Stimulated activated CD4-positive, alpha-beta T cell treated with anti-CD3 and anti-CD28 coated beads, Interleukin-12 subunit alpha, Interleukin-12 subunit beta, amount 100 ng/mL, for 4 hours (primary cell): ENCODE results near the gene NEURL3.
A peak's percentile ranks its signal among the peaks of the same experiment; 100 is the strongest.
"Not testable (repeated sequence)": the region's sequence is repeated elsewhere in the genome, so short reads cannot be mapped to it uniquely, and the experiment has no call there.

ENCODE experiments used
- DNase-seq: peaks from one replicate; pipeline ENCODE4 v3.0.0-alpha.2; 2020

NEURL3 gene

DNA sequence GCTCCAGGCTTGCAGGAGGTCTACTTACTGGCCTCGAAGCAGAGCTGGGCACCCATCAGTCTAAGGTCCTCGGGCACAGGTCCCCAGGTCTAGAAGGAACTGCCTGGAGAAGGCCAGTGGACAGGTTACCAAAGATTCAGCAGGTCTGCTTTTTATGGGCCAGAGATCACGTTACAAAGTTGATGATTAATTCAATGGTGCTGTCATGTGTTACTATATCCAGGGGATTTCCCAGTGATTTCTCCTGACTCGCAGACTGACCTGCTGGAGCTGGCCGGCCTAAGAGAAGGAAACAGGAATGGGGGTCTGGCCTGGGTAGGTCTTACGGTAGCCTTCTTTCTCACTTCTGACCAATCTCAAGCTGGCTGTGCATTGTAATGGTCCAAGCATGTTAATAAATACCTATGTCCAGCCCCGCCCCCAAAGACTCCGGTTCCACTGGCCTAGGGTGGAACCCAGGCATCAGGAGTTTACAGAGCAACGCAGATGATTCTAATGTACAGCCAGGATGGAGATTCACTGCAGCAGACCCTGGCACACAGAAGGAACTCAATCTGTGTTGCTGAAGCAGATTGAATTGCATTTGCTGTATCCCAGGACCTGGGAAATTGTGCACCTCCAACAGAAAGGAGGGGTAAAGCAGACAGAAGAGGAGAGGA is at the start of gene NEURL3:
Gene NEURL3 (minus strand): TSS at position 127 of the 659 bp plus-strand sequence. CDS start 71 bp downstream, at position 56.
- no peak for DNase-seq

DNA sequence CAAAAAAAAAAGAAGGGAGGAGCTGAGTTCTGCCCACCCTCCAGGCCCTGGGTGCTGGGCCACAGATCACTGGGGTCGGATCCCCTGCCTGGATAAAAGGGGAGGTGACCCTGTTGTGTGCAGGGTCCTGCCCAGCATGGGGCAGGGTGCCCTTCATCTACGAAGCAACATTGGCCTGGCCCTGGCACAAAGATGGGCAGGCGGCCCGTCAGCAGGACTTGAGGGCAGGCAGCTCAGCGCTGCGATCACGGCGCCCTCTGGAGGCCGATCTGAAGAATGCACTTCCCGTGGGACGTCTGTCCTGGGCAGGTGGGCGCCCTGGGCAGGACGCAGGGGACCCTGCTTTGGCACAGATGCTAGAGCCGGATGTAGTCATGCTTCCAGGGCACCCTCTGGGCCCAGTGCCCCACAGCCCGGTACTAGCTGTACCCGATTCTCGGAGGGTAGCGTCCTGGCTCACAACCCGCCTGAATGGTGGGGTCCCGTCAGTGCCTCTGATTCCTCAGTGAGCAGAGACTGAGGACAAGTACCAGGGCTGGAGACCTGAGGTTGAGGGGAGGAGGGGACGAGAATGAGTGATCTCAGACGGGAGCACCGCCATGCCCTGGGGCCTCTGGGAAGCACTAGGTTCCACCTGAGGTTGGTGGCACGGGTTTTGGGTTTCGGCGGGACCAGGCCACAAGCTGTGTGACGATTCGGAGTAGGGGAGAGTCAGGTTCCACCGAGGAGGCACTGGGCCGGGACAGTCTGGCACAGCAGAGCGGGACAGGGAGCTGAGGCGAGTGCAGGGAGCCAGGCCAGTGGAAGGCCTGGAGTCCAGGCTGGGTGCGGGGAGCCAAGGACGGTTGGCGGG is 49.4 kb upstream of the NEURL3 start:
- peak; percentile 66 for DNase-seq

DNA sequence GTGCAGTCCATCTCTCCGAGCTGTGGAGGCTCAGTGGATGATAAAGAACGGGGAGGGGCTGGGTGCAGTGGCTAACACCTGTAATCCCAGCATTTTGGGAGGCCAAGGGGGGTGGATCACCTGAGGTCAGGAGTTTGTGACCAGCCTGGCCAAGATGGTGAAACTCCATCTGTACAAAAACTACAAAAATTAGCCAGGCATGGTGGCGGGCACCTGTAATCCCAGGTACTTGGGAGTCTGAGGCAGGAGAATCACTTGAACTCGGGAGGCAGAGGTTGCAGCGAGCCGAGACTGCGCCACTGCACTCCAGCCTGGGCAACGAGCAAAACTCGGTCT is 48.8 kb upstream of the NEURL3 start:
- not testable (repeated sequence) for DNase-seq

GRCh38 chr2:96553176-96553956 is 48.2 kb upstream of the NEURL3 start:
- no peak for DNase-seq

- no peak for DNase-seq
Measured at GRCh38 chr2:96552315-96553175, 47.4 kb upstream of the NEURL3 start.

GRCh38 chr2:96551605-96552314 is 46.6 kb upstream of the NEURL3 start:
- no peak for DNase-seq

- DNase-seq, result no peak
Measured at GRCh38 chr2:96550787-96551604, 45.8 kb upstream of the NEURL3 start.

DNA sequence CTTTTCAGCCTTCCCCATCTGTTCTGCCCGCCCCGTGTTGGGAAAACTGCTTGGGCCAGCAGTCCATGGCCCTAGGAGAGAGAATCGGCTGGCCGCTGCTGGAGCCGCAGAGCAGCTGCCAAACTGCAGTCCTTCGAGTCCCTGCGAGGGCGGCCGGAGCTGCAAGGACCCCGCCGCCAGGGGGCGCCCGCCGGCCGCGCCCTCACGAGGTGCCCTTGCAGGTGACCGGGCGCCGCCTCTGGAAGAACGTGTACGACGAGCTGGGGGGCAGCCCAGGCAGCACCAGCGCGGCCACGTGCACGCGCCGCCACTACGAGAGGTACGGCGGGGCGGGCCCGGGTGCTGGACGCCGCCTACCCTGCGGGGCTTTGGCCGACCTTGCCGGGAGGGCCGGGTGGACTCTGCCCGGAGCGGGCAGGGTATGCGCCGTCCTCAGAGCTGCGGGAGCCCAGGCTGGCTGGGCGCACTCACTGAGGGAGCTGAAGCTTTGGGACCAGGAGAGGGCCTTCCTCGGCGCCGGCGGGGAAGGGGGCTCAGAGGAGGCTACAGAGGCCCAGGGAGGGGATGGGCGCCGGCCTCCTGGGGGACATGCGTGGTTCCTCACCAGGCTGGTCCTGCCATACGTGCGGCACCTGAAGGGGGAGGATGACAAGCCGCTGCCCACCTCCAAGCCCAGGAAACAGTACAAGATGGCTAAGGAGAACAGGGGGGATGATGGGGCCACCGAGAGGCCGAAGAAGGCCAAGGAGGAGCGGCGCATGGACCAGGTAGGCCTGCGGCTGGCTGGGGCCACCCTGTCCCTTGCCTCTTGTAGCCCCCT is 45.0 kb upstream of the NEURL3 start:
- DNase-seq, result no peak

DNA sequence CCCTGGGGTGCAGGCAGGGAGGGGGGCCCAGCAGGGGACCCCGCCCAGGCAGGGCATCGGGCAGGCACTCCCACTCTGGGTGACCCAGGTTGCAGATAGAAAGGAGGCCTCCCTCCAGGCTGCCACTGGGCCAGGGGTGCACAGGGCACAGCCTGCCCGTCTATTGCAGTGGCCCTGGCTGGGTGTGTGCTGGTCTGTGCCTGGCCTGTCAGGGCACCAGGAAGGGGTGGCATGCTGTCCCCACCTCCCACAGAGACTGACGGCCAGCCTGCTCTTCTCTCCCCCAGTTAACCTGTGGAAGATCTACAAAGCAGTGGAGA is 44.3 kb upstream of the NEURL3 start:
- DNase-seq, result no peak

GRCh38 chr2:96548558-96549465 is 43.7 kb upstream of the NEURL3 start:
- DNase-seq, result no peak

DNA sequence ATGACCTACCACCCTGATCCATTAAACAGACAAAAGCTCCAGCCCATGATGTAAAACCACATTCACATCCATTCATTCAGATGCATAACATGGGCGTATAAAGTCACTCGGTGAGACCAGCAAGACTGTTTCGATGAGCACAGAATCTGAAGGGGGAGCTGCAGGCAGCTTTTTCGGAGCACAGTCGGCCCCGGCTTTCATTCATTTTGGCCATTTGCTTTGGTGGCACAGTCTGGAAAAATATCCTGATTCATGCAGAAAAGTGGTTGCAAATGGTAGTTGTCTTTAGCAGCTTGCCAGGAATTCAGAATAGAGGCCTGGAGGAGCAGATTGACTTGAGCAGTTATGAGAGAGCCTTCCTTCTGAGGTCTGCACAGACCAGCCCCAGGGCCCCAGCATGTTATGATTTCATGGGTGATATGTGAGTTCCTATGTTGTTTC is 42.6 kb upstream of the NEURL3 start:
- no peak for DNase-seq

- DNase-seq, result no peak
Measured at GRCh38 chr2:96547203-96547641, 42.1 kb upstream of the NEURL3 start.

GRCh38 chr2:96546797-96547196 is 41.6 kb upstream of the NEURL3 start:
- no peak for DNase-seq

DNA sequence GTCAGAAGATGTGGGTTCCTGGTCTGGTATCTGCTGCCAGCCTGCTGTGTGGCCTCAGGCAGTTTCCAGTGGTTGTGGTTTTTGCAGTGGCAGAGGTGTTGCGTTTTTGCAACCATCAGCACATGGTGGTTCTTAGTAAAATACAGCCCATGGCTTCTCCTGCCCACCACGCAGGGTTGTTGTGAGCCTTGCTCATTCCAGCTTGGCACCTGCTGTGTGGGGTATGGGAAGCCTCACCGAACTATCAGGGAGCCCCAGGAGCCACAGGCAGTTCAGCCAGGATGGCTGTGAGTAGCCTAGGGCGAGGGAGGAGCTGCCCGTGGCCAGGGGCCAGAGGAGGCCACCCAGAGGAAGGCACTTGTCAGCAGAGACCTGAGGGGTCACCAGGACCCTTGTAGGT is 41.2 kb upstream of the NEURL3 start:
- no peak for DNase-seq

- DNase-seq, result no peak
Measured at GRCh38 chr2:96542357-96542977, 37.3 kb upstream of the NEURL3 start.

- DNase-seq, result no peak
Measured at GRCh38 chr2:96541398-96542152, 36.4 kb upstream of the NEURL3 start.

DNA sequence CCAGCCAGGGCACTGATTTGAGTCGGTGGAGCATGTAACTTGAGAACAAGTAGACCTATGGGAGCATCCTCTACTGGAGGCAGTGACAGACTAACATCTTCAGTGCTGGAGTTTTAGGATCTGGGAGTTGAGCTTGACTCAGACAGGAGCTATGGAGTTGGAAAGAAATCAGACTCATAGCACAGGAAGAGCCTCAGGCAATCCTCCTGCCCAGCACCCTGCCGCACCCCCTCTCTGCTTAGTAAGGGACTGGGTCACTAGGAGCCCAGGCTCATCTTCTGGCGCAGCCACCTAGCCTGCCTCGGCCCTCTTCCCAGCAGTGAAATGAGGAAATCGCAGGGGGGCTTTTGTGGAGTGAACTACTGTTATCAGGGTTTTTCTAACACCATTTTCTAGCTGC is 35.0 kb upstream of the NEURL3 start:
- no peak for DNase-seq
